ENCODE data around the gene IL34.

IL34 gene

DNA sequence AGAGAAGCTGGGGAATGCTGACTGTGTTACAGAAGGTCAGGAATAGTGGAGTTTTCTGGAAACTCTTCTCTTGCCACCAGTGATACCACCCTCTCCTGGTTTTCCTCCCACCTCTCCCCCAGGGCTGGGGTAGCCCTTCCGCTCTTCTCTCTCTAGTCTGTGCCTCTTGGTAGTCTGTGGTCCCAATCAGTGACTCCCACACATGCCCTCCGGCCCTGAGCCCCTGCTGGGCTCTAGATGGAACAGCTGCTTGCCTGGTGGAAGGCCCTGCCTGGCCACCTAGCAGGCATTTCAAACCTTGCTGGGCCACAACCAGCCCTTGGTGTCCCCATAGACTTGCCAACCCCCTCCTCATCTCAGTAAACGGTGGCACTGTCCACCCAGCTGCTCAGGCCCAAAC lies 54.7 kb downstream of the IL34 start:
- Histone ChIP-seq H3K9ac (ENCODE audit: low read depth, low read length) (no peak overlapping the region), H3K27ac (ENCODE audit: low read length) (no peak overlapping the region), H4K20me1 (ENCODE audit: insufficient read depth, low read length) (peaks cover 11% of the 10 kb centered on the region), H3K4me1 (ENCODE audit: insufficient read depth, low read length) (no peaks in the 10 kb centered on the region), H3K4me2 (ENCODE audit: insufficient read depth, low read length) (no peak overlapping the region), H3K4me3 (ENCODE audit: low read depth in 1 of 2, low read length in 2 of 2) (no peak overlapping the region), H3K79me2 (ENCODE audit: insufficient read depth, low read length) (no peaks in the 10 kb centered on the region), H2AFZ (ENCODE audit: low read depth, low read length) (no peak overlapping the region), H3K27me3 (ENCODE audit: insufficient read depth, low read length, poor library complexity) (no peaks in the 10 kb centered on the region), H3K9me3 (ENCODE audit: insufficient read depth, low read length, severe bottlenecking) (no peaks in the 10 kb centered on the region), H3K36me3 (ENCODE audit: insufficient read depth, low read length) (peaks cover 12% of the 10 kb centered on the region)
- TF ChIP-seq, protein P1, sequence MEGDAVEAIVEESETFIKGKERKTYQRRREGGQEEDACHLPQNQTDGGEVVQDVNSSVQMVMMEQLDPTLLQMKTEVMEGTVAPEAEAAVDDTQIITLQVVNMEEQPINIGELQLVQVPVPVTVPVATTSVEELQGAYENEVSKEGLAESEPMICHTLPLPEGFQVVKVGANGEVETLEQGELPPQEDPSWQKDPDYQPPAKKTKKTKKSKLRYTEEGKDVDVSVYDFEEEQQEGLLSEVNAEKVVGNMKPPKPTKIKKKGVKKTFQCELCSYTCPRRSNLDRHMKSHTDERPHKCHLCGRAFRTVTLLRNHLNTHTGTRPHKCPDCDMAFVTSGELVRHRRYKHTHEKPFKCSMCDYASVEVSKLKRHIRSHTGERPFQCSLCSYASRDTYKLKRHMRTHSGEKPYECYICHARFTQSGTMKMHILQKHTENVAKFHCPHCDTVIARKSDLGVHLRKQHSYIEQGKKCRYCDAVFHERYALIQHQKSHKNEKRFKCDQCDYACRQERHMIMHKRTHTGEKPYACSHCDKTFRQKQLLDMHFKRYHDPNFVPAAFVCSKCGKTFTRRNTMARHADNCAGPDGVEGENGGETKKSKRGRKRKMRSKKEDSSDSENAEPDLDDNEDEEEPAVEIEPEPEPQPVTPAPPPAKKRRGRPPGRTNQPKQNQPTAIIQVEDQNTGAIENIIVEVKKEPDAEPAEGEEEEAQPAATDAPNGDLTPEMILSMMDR (IDR thresholded peaks at IDR 0.05; ENCODE audit: borderline replicate concordance, extremely low read depth, low read length, poor library complexity, severe bottlenecking), result no peak
- TF ChIP-seq EZH2 (IDR thresholded peaks at IDR 0.05; ENCODE audit: borderline replicate concordance, low read depth, low read length, severe bottlenecking), result no peak
- ATAC-seq (ENCODE audit: insufficient read depth, low read depth), result no peak
- DNase-seq, result no peak

DNA sequence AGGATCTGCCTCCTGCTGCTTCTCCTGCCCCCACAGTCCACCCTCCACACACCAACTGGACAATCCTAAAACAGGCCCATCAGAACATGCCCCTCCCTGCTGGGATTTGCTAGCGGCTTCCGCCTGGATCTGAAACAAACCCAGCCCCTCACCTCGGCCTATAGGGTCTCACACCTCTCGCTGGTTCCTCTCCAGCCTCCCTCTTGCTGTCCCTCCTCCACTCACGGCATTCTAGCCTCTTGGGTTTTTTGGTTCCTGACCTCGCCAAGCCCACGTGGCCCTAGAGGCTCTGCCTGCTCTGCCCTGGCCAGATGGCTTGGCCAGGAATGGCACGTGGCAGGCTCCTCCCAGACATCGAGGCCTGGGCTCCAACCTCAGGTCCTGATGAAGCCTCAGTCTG lies 55.2 kb downstream of the IL34 start:
- no peak for TF ChIP-seq EZH2 (IDR thresholded peaks at IDR 0.05; ENCODE audit: borderline replicate concordance, low read depth, low read length, severe bottlenecking)
- TF ChIP-seq, protein P1 (IDR thresholded peaks at IDR 0.05; ENCODE audit: borderline replicate concordance, extremely low read depth, low read length, poor library complexity, severe bottlenecking), result no peak
- Histone ChIP-seq H3K79me2 (ENCODE audit: insufficient read depth, low read length) (no peaks in the 10 kb centered on the region), H3K9me3 (ENCODE audit: insufficient read depth, low read length, severe bottlenecking) (no peaks in the 10 kb centered on the region), H3K9ac (ENCODE audit: low read depth, low read length) (no peak overlapping the region), H2AFZ (ENCODE audit: low read depth, low read length) (no peak overlapping the region), H3K36me3 (ENCODE audit: insufficient read depth, low read length) (peaks cover 12% of the 10 kb centered on the region), H4K20me1 (ENCODE audit: insufficient read depth, low read length) (peaks cover 11% of the 10 kb centered on the region), H3K4me1 (ENCODE audit: insufficient read depth, low read length) (no peaks in the 10 kb centered on the region), H3K27ac (ENCODE audit: low read length) (no peak overlapping the region), H3K4me3 (ENCODE audit: low read depth in 1 of 2, low read length in 2 of 2) (no peak overlapping the region), H3K4me2 (ENCODE audit: insufficient read depth, low read length) (no peak overlapping the region), H3K27me3 (ENCODE audit: insufficient read depth, low read length, poor library complexity) (no peaks in the 10 kb centered on the region)
- DNase-seq (no peak), ATAC-seq (ENCODE audit: insufficient read depth, low read depth) (no peak)

DNA sequence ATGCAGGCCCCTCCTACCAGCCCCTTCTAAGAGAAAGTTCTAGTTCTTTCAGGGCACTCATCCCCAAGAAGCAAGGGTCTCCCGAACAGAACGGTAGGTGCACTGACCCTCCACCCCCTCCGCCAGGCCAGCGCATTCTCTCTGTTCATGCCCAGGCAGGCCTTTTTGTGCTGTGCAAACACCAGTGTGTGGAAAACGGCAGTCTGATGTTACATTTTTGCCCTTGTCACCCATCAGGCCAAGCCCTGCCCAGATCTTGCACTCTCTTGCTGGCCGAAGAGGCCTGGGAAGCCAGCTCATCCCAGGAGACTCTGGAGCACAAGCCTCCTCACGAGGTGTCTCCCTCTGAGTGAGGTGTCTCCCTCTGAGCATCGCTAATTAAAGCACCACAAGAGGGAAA lies 55.6 kb downstream of the IL34 start:
- DNase-seq (no peak), ATAC-seq (ENCODE audit: insufficient read depth, low read depth) (no peak)
- H3K4me3 ChIP-seq (ENCODE audit: low read depth in 1 of 2, low read length in 2 of 2), result no peak overlapping the region
- H3K9ac ChIP-seq (ENCODE audit: low read depth, low read length), result no peak overlapping the region
- TF ChIP-seq EZH2 (IDR thresholded peaks at IDR 0.05; ENCODE audit: borderline replicate concordance, low read depth, low read length, severe bottlenecking), result no peak
- TF ChIP-seq, protein P1 (IDR thresholded peaks at IDR 0.05; ENCODE audit: borderline replicate concordance, extremely low read depth, low read length, poor library complexity, severe bottlenecking), result no peak
- no peaks in the 10 kb centered on the region for H3K9me3 ChIP-seq (ENCODE audit: insufficient read depth, low read length, severe bottlenecking)
- H3K36me3 ChIP-seq (ENCODE audit: insufficient read depth, low read length), result peaks cover 12% of the 10 kb centered on the region
- H3K79me2 ChIP-seq (ENCODE audit: insufficient read depth, low read length), result no peaks in the 10 kb centered on the region
- H3K27me3 ChIP-seq (ENCODE audit: insufficient read depth, low read length, poor library complexity), result no peaks in the 10 kb centered on the region
- H2AFZ ChIP-seq (ENCODE audit: low read depth, low read length), result no peak overlapping the region
- H3K27ac ChIP-seq (ENCODE audit: low read length), result no peak overlapping the region
- peaks cover 11% of the 10 kb centered on the region for H4K20me1 ChIP-seq (ENCODE audit: insufficient read depth, low read length)
- H3K4me2 ChIP-seq (ENCODE audit: insufficient read depth, low read length), result no peak overlapping the region
- no peaks in the 10 kb centered on the region for H3K4me1 ChIP-seq (ENCODE audit: insufficient read depth, low read length)

DNA sequence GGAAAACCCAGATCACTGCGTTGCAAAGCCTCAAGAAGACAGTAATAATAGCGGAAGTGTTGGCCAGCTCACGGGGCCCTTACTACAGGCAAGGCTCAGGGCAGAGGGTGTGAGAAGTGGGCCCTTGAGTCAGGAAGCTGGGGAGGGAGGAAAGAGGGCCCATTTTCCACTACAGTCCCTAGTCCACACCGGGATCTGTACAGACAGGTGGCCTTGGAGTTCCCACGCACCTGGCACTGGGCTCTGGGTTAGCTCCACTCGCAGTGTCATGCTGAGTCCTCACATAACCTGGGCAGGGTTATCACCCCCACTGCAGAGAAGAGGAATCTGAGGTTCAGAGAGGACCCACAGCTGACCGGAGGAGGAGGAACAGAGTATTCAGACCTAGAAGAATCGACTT lies 56.3 kb downstream of the IL34 start:
- ATAC-seq (ENCODE audit: insufficient read depth, low read depth) (no peak), DNase-seq (no peak)
- H3K79me2 ChIP-seq (ENCODE audit: insufficient read depth, low read length), result no peaks in the 10 kb centered on the region
- H3K9me3 ChIP-seq (ENCODE audit: insufficient read depth, low read length, severe bottlenecking), result no peaks in the 10 kb centered on the region
- no peaks in the 10 kb centered on the region for H3K4me1 ChIP-seq (ENCODE audit: insufficient read depth, low read length)
- H4K20me1 ChIP-seq (ENCODE audit: insufficient read depth, low read length), result peaks cover 11% of the 10 kb centered on the region
- H3K9ac ChIP-seq (ENCODE audit: low read depth, low read length), result no peak overlapping the region
- H3K4me3 ChIP-seq (ENCODE audit: low read depth in 1 of 2, low read length in 2 of 2), result no peak overlapping the region
- no peaks in the 10 kb centered on the region for H3K27me3 ChIP-seq (ENCODE audit: insufficient read depth, low read length, poor library complexity)
- no peak for TF ChIP-seq EZH2 (IDR thresholded peaks at IDR 0.05; ENCODE audit: borderline replicate concordance, low read depth, low read length, severe bottlenecking)
- TF ChIP-seq, protein P1 (IDR thresholded peaks at IDR 0.05; ENCODE audit: borderline replicate concordance, extremely low read depth, low read length, poor library complexity, severe bottlenecking), result no peak
- no peak overlapping the region for H3K27ac ChIP-seq (ENCODE audit: low read length)
- peaks cover 15% of the 10 kb centered on the region for H3K36me3 ChIP-seq (ENCODE audit: insufficient read depth, low read length)
- no peak overlapping the region for H2AFZ ChIP-seq (ENCODE audit: low read depth, low read length)
- H3K4me2 ChIP-seq (ENCODE audit: insufficient read depth, low read length), result no peak overlapping the region
